MM.1S (cell line): ENCODE data around the gene TIAL1.
"Not testable (repeated sequence)": the region's sequence is repeated elsewhere in the genome, so short reads cannot be mapped to it uniquely, and the experiment has no call there.

ENCODE experiments used
- CTCF ChIP-seq: fragments of 300-600 bp; sonication (generic); IDR thresholded peaks from 2 replicates; pipeline ENCODE4 v1.5.1; 2016; ENCODE audit warnings: antibody characterized with exemption, low read length, mixed read lengths
- EZH2 ChIP-seq: fragments of 300-600 bp; sonication (generic); optimal IDR thresholded peaks from 2 replicates; pipeline ENCODE3; 2017; ENCODE audit warnings: low read depth, mild to moderate bottlenecking, antibody characterized with exemption, low read length, mixed read lengths

GRCh38 chr10:119528663-119529237 is 68.0 kb downstream of the TIAL1 start:
- TF ChIP-seq EZH2, CTCF: not testable (repeated sequence)
